WTC11 (cell line): ENCODE data around the gene INO80B. TPM values are rescaled to one million over a fixed set of nuclear protein-coding genes. Genes with fewer than 3 reads are reported as not detected.

Experiments used
- ATAC-seq: fragments of 200-7000 bp; cut with Tn5 transposase; 2 replicates; pipeline ENCODE4 v1.10.0; 2021; ENCODE audit warnings: mild to moderate bottlenecking, moderate library complexity
- CTCF ChIA-PET: fragments of 300-600 bp; sonication (Branson Sonifier 250); formaldehyde crosslinking; loops from one replicate; lab custom pipeline; 2021; ENCODE audit warnings: antibody characterized with exemption; lab: Charles Lee
- POLR2A ChIA-PET: fragments of 350-600 bp; sonication (Branson Sonifier 250); formaldehyde crosslinking; loops from one replicate; lab custom pipeline; 2021; ENCODE audit warnings: antibody characterized with exemption; lab: Charles Lee
- DNase-seq: peaks from one replicate; pipeline ENCODE4 v3.0.0; 2021; ENCODE audit warnings: low spot score
- H3K27ac Mint-ChIP-seq: 2 replicates; pipeline ENCODE4 v1.8.0; 2021; ENCODE audit warnings: mixed read lengths
- H3K27me3 Mint-ChIP-seq: 2 replicates; pipeline ENCODE4 v1.8.0; 2021; ENCODE audit warnings: low read depth, mild to moderate bottlenecking, moderate library complexity, mixed read lengths
- H3K36me3 Mint-ChIP-seq: 2 replicates; pipeline ENCODE4 v1.8.0; 2021; ENCODE audit warnings: mixed read lengths
- H3K4me1 Mint-ChIP-seq: 2 replicates; pipeline ENCODE4 v1.8.0; 2022; ENCODE audit warnings: mixed read lengths
- H3K4me3 Mint-ChIP-seq: 2 replicates; pipeline ENCODE4 v1.8.0; 2021; ENCODE audit warnings: mild to moderate bottlenecking, moderate library complexity, mixed read lengths
- H3K9me3 Mint-ChIP-seq: 2 replicates; pipeline ENCODE4 v1.8.0; 2021; ENCODE audit warnings: mixed read lengths
- CBFB ChIP-seq: sonication (generic); formaldehyde crosslinking; IDR thresholded peaks from 2 replicates; pipeline ENCODE4 v1.8.1; 2022; ENCODE audit warnings: mild to moderate bottlenecking, low read depth, missing genetic modification reagents
- CREB1 ChIP-seq: sonication (generic); formaldehyde crosslinking; IDR thresholded peaks from 2 replicates; pipeline ENCODE4 v1.8.0; 2023; ENCODE audit warnings: mild to moderate bottlenecking, missing genetic modification reagents
- FOXK1 ChIP-seq: sonication (generic); formaldehyde crosslinking; IDR thresholded peaks from 2 replicates; pipeline ENCODE4 v1.8.0; 2022; ENCODE audit warnings: mild to moderate bottlenecking, moderate library complexity, missing genetic modification reagents
- FOXP1 ChIP-seq: sonication (generic); formaldehyde crosslinking; IDR thresholded peaks from 2 replicates; pipeline ENCODE4 v1.8.0; 2022; ENCODE audit warnings: missing genetic modification reagents, mild to moderate bottlenecking, moderate library complexity, borderline replicate concordance
- KAT7 ChIP-seq: sonication (generic); formaldehyde crosslinking; IDR thresholded peaks from 2 replicates; pipeline ENCODE4 v1.8.1; 2023; ENCODE audit warnings: missing genetic modification reagents, mild to moderate bottlenecking, borderline replicate concordance
- MYBL2 ChIP-seq: sonication (generic); formaldehyde crosslinking; IDR thresholded peaks from 2 replicates; pipeline ENCODE4 v1.8.1; 2023; ENCODE audit warnings: mild to moderate bottlenecking, moderate library complexity, missing genetic modification reagents
- NFATC4 ChIP-seq: fragments of 250-450 bp; sonication (Bioruptor Pico); IDR thresholded peaks from 2 replicates; pipeline ENCODE4 v1.9.0; 2021; ENCODE audit warnings: mild to moderate bottlenecking
- SMAD3 ChIP-seq: sonication (generic); formaldehyde crosslinking; IDR thresholded peaks from 2 replicates; pipeline ENCODE4 v1.8.0; 2022; ENCODE audit warnings: missing genetic modification reagents, mild to moderate bottlenecking, borderline replicate concordance
- SP1 ChIP-seq: sonication (generic); formaldehyde crosslinking; conservative IDR thresholded peaks from 2 replicates; pipeline ENCODE4 v1.8.1; 2022; ENCODE audit warnings: missing genetic modification reagents
- TEAD1 ChIP-seq: sonication (generic); formaldehyde crosslinking; IDR thresholded peaks from 2 replicates; pipeline ENCODE4 v1.8.0; 2022; ENCODE audit warnings: mild to moderate bottlenecking, missing genetic modification reagents
- TP53 ChIP-seq: sonication (generic); formaldehyde crosslinking; IDR thresholded peaks from 2 replicates; pipeline ENCODE4 v1.8.1; 2023; ENCODE audit warnings: mild to moderate bottlenecking, missing genetic modification reagents
- ZNF263 ChIP-seq: sonication (generic); formaldehyde crosslinking; IDR thresholded peaks from 2 replicates; pipeline ENCODE4 v1.8.1; 2022; ENCODE audit warnings: low read depth, mild to moderate bottlenecking, moderate library complexity, missing genetic modification reagents
- total RNA-seq: library from RNA; stranded (reverse); gene quantifications from 3 replicates; pipeline ENCODE4 v1.2.3, GENCODE V29; 2021
- TF ChIP-seq, protein P1 (sequence below): sonication (generic); formaldehyde crosslinking; IDR thresholded peaks from 2 replicates; pipeline ENCODE4 v1.8.0; 2023; ENCODE audit warnings: missing genetic modification reagents, mild to moderate bottlenecking, borderline replicate concordance
- TF ChIP-seq, protein P2 (sequence below): sonication (generic); formaldehyde crosslinking; IDR thresholded peaks from 2 replicates; pipeline ENCODE4 v1.8.0; 2022; ENCODE audit warnings: mild to moderate bottlenecking, missing genetic modification reagents
- TF ChIP-seq, protein P3 (sequence below): sonication (generic); formaldehyde crosslinking; IDR thresholded peaks from 2 replicates; pipeline ENCODE4 v1.8.1; 2022; ENCODE audit warnings: low read depth, missing genetic modification reagents, borderline replicate concordance
- TF ChIP-seq, protein P4 (sequence below): fragments of 250-450 bp; sonication (Bioruptor Pico); IDR thresholded peaks from 2 replicates; pipeline ENCODE4 v1.9.0; 2021; ENCODE audit warnings: moderate library complexity, mild to moderate bottlenecking, inconsistent platforms, borderline replicate concordance
- TF ChIP-seq, protein P5 (sequence below): sonication (generic); formaldehyde crosslinking; IDR thresholded peaks from 2 replicates; pipeline ENCODE4 v1.8.1; 2022; ENCODE audit warnings: low read depth, mild to moderate bottlenecking, moderate library complexity, missing genetic modification reagents, borderline replicate concordance
- TF ChIP-seq, protein P6 (sequence below): sonication (generic); formaldehyde crosslinking; IDR thresholded peaks from 2 replicates; pipeline ENCODE4 v1.8.0; 2022; ENCODE audit warnings: mild to moderate bottlenecking, missing genetic modification reagents
- TF ChIP-seq, protein P7 (sequence below): sonication (generic); formaldehyde crosslinking; IDR thresholded peaks from 2 replicates; pipeline ENCODE4 v1.8.0; 2022; ENCODE audit warnings: mild to moderate bottlenecking, missing genetic modification reagents

Gene INO80B
- total RNA-seq, 1 experiment from 2014 or later, result 20.2 TPM

DNA sequence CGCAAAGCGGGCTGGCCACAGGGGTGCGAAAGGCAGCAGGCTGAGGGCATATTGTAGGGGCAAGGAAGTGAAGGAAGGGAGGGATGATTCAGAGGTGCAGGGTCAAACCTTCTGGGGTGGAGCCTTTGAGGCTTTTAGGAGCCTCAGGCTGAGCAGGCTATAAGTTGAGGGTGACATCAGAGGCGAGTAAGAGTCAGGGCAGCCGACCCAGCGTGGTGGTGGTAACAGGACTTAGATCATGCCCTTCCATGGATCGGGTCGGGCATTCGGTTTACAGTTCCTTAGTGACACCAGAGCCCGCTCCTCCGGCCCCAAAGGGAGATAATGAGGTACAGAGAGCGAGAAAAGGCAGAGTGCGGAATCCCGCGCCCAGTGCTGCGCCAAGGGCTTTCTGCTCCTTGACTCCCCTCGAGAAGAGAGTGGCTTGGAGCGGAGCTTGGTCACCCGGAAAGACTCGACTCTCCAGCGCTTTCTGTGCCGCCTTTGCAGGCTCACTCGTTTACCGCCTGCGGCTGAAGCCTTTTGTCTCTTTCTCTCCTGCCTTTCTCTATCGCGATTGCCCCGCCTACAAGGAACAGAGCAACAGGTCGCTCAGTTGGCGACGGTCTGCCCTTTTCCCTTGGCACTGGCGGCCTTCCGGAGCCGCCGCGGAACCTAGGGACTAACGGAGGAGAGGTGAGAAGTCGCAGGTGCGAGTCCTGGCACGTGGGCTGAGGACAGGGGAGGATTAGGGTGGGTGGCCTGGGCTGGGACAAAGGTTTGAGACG lies 43.8 kb downstream of the INO80B start:
- DNase-seq, result peak; percentile 63
- CTCF ChIA-PET, result interaction anchor here (0.8 to 6.0 kb wide), 9 partner anchors 9 to 164 kb away, joined by 3 to 43 read pairs (median 3); partner anchors contain the start of genes CCDC142, TTC31 and WBP1
- no peaks in the 10 kb centered on the region for H3K9me3 Mint-ChIP-seq
- peak; percentile 13 for ATAC-seq
- TF ChIP-seq SP1 (no peak; the same call in 1 of the 2 replicates), MYBL2 (CRISPR knock-in tag) (0 out of 2 replicates have a peak, but pooled peaks have one; percentile 20), FOXK1 (CRISPR knock-in tag) (0 out of 2 replicates have a peak, but pooled peaks have one; percentile 33), KAT7 (CRISPR knock-in tag) (0 out of 2 replicates have a peak, but pooled peaks have one; percentile 15), ZNF263 (CRISPR knock-in tag) (no peak), FOXP1 (CRISPR knock-in tag) (peak; percentile 58; the same call in 1 of the 2 replicates), TEAD1 (CRISPR knock-in tag) (no peak), TP53 (CRISPR knock-in tag) (0 out of 2 replicates have a peak, but pooled peaks have one; percentile 45), CREB1 (no peak), SMAD3 (CRISPR knock-in tag) (0 out of 2 replicates have a peak, but pooled peaks have one; percentile 49), CBFB (CRISPR knock-in tag) (peak; percentile 69; the same call in 1 of the 2 replicates), NFATC4 (CRISPR knock-in tag) (no peak)
- TF ChIP-seq, protein P1, sequence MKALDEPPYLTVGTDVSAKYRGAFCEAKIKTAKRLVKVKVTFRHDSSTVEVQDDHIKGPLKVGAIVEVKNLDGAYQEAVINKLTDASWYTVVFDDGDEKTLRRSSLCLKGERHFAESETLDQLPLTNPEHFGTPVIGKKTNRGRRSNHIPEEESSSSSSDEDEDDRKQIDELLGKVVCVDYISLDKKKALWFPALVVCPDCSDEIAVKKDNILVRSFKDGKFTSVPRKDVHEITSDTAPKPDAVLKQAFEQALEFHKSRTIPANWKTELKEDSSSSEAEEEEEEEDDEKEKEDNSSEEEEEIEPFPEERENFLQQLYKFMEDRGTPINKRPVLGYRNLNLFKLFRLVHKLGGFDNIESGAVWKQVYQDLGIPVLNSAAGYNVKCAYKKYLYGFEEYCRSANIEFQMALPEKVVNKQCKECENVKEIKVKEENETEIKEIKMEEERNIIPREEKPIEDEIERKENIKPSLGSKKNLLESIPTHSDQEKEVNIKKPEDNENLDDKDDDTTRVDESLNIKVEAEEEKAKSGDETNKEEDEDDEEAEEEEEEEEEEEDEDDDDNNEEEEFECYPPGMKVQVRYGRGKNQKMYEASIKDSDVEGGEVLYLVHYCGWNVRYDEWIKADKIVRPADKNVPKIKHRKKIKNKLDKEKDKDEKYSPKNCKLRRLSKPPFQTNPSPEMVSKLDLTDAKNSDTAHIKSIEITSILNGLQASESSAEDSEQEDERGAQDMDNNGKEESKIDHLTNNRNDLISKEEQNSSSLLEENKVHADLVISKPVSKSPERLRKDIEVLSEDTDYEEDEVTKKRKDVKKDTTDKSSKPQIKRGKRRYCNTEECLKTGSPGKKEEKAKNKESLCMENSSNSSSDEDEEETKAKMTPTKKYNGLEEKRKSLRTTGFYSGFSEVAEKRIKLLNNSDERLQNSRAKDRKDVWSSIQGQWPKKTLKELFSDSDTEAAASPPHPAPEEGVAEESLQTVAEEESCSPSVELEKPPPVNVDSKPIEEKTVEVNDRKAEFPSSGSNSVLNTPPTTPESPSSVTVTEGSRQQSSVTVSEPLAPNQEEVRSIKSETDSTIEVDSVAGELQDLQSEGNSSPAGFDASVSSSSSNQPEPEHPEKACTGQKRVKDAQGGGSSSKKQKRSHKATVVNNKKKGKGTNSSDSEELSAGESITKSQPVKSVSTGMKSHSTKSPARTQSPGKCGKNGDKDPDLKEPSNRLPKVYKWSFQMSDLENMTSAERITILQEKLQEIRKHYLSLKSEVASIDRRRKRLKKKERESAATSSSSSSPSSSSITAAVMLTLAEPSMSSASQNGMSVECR (CRISPR knock-in tag), result no peak; the same call in 1 of the 2 replicates
- TF ChIP-seq, protein P2, sequence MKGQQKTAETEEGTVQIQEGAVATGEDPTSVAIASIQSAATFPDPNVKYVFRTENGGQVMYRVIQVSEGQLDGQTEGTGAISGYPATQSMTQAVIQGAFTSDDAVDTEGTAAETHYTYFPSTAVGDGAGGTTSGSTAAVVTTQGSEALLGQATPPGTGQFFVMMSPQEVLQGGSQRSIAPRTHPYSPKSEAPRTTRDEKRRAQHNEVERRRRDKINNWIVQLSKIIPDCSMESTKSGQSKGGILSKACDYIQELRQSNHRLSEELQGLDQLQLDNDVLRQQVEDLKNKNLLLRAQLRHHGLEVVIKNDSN, result peak; percentile 38; the same call in 1 of the 2 replicates
- TF ChIP-seq, protein P3, sequence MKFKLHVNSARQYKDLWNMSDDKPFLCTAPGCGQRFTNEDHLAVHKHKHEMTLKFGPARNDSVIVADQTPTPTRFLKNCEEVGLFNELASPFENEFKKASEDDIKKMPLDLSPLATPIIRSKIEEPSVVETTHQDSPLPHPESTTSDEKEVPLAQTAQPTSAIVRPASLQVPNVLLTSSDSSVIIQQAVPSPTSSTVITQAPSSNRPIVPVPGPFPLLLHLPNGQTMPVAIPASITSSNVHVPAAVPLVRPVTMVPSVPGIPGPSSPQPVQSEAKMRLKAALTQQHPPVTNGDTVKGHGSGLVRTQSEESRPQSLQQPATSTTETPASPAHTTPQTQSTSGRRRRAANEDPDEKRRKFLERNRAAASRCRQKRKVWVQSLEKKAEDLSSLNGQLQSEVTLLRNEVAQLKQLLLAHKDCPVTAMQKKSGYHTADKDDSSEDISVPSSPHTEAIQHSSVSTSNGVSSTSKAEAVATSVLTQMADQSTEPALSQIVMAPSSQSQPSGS (CRISPR knock-in tag), result no peak; the same call in 1 of the 2 replicates
- TF ChIP-seq, protein P4, sequence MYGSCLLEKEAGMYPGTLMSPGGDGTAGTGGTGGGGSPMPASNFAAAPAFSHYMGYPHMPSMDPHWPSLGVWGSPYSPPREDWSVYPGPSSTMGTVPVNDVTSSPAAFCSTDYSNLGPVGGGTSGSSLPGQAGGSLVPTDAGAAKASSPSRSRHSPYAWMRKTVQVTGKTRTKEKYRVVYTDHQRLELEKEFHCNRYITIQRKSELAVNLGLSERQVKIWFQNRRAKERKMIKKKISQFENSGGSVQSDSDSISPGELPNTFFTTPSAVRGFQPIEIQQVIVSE (CRISPR knock-in tag), result no peak
- TF ChIP-seq, protein P5, sequence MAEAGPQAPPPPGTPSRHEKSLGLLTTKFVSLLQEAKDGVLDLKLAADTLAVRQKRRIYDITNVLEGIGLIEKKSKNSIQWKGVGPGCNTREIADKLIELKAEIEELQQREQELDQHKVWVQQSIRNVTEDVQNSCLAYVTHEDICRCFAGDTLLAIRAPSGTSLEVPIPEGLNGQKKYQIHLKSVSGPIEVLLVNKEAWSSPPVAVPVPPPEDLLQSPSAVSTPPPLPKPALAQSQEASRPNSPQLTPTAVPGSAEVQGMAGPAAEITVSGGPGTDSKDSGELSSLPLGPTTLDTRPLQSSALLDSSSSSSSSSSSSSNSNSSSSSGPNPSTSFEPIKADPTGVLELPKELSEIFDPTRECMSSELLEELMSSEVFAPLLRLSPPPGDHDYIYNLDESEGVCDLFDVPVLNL, result no peak
- TF ChIP-seq, protein P6, sequence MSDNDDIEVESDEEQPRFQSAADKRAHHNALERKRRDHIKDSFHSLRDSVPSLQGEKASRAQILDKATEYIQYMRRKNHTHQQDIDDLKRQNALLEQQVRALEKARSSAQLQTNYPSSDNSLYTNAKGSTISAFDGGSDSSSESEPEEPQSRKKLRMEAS (CRISPR knock-in tag), result peak; percentile 90
- TF ChIP-seq, protein P7, sequence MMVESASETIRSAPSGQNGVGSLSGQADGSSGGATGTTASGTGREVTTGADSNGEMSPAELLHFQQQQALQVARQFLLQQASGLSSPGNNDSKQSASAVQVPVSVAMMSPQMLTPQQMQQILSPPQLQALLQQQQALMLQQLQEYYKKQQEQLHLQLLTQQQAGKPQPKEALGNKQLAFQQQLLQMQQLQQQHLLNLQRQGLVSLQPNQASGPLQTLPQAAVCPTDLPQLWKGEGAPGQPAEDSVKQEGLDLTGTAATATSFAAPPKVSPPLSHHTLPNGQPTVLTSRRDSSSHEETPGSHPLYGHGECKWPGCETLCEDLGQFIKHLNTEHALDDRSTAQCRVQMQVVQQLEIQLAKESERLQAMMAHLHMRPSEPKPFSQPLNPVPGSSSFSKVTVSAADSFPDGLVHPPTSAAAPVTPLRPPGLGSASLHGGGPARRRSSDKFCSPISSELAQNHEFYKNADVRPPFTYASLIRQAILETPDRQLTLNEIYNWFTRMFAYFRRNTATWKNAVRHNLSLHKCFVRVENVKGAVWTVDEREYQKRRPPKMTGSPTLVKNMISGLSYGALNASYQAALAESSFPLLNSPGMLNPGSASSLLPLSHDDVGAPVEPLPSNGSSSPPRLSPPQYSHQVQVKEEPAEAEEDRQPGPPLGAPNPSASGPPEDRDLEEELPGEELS (CRISPR knock-in tag), result peak; percentile 72
- TF ChIP-seq, all 79 proteins: peak for 10
- POLR2A ChIA-PET, result interaction anchor here (1.0 to 1.5 kb wide), 3 partner anchors 15 to 60 kb away, joined by 3 to 4 read pairs (median 3); partner anchors contain the start of genes CCDC142 and TTC31
- Mint-ChIP-seq H3K27me3 (peaks cover 96% of the 10 kb centered on the region), H3K27ac (no peak overlapping the region), H3K36me3 (peaks cover 7% of the 10 kb centered on the region), H3K4me1 (peaks cover 43% of the 10 kb centered on the region), H3K4me3 (peak overlapping the region; percentile 79)
